T-cell (primary cell): Measurements from ENCODE around the gene ROMO1. TPM values are rescaled to one million over a fixed set of nuclear protein-coding genes. Genes with fewer than 3 reads are reported as not detected.
A peak's percentile ranks its signal among the peaks of the same experiment; 100 is the strongest.
"Not testable (repeated sequence)": the region's sequence is repeated elsewhere in the genome, so short reads cannot be mapped to it uniquely, and the experiment has no call there.

Source experiments
- ATAC-seq, 4 experiments: fragments of 200-7000 bp in 3 of 4; fragments of 150-1000 bp in 1 of 4; cut with Tn5 transposase; replicated peaks in 1 of 4; 1 replicate in 3 of 4; 2 replicates in 1 of 4; pipeline ENCODE4 v1.10.0; 2021; ENCODE audit warnings: moderate library complexity in 3 of 4, mild to moderate bottlenecking in 2 of 4, moderate number of reproducible peaks in 1 of 4
- CTCF ChIA-PET, 2 donors: fragments of 300-600 bp; sonication (Branson Sonifier 250); formaldehyde crosslinking; loops; one replicate each; lab custom pipeline; 2022; ENCODE audit warnings: antibody characterized with exemption in 2 of 2; lab: Charles Lee
- POLR2A ChIA-PET, 2 donors: fragments of 300-600 bp; sonication (Branson Sonifier 250); formaldehyde crosslinking; loops; one replicate each; lab custom pipeline; 2022; ENCODE audit warnings: antibody characterized with exemption in 2 of 2; lab: Charles Lee
- DNase-seq, 35 experiments: peaks; one replicate each; pipeline versions ENCODE4 v3.0.0 to v3.0.0-alpha.2; 2013 to 2023
- H3K27ac ChIP-seq: one replicate; pipeline ENCODE4 v1.5.1; 2013; ENCODE audit warnings: low read length
- H3K27me3 ChIP-seq, 2 experiments: replicated peaks in 1 of 2; 1 replicate in 1 of 2; 2 replicates in 1 of 2; pipeline versions ENCODE4 v1.6.1 to v1.7.0; 2013; ENCODE audit warnings: low read length in 1 of 2, mixed read lengths in 1 of 2; ENCODE audit not compliant: control insufficient read depth in 2 of 2, insufficient read depth in 2 of 2; ENCODE audit errors: extremely low read depth in 1 of 2
- H3K36me3 ChIP-seq, 2 donors: 1 replicate in 1 of 2; 2 replicates in 1 of 2; pipeline versions ENCODE4 v1.6.1 to v1.7.0; 2013; ENCODE audit warnings: low read length in 1 of 2; ENCODE audit not compliant: control insufficient read depth in 2 of 2, insufficient read depth in 1 of 2; ENCODE audit errors: extremely low read depth in 1 of 2
- H3K4me1 ChIP-seq, 2 experiments: 1 replicate in 1 of 2; 2 replicates in 1 of 2; pipeline versions ENCODE4 v1.6.1 to v1.7.0; 2013; ENCODE audit warnings: low read length in 2 of 2, mixed read lengths in 1 of 2; ENCODE audit not compliant: insufficient read depth in 2 of 2, control insufficient read depth in 1 of 2; ENCODE audit errors: extremely low read depth in 1 of 2
- H3K4me3 ChIP-seq, 2 donors: 1 replicate in 1 of 2; 2 replicates in 1 of 2; pipeline versions ENCODE4 v1.5.1 to v1.7.0; 2013; ENCODE audit warnings: mild to moderate bottlenecking in 2 of 2, low read length in 1 of 2, moderate library complexity in 1 of 2; ENCODE audit not compliant: control insufficient read depth in 1 of 2; ENCODE audit errors: extremely low read depth in 1 of 2
- H3K9me3 ChIP-seq: 2 replicates; pipeline ENCODE4 v1.7.0; 2013
- H3K27ac Mint-ChIP-seq, 2 donors: one replicate each; pipeline ENCODE4 v1.8.0; 2020 to 2021; ENCODE audit warnings: mild to moderate bottlenecking in 2 of 2, mixed read lengths in 2 of 2
- H3K27me3 Mint-ChIP-seq, 2 donors: one replicate each; pipeline ENCODE4 v1.8.0; 2021 to 2022; ENCODE audit warnings: mixed read lengths in 2 of 2
- H3K36me3 Mint-ChIP-seq: one replicate; pipeline ENCODE4 v1.8.0; 2021; ENCODE audit warnings: mixed read lengths
- H3K4me1 Mint-ChIP-seq, 3 donors: one replicate each; pipeline ENCODE4 v1.8.0; 2020 to 2022; ENCODE audit warnings: mixed read lengths in 3 of 3, mild to moderate bottlenecking in 1 of 3
- H3K4me3 Mint-ChIP-seq, 3 donors: one replicate each; pipeline ENCODE4 v1.8.0; 2020 to 2022; ENCODE audit warnings: mild to moderate bottlenecking in 3 of 3, mixed read lengths in 3 of 3, moderate library complexity in 3 of 3
- H3K9me3 Mint-ChIP-seq, 3 donors: one replicate each; pipeline ENCODE4 v1.8.0; 2020 to 2022; ENCODE audit warnings: mixed read lengths in 3 of 3
- WGBS: methylation state at CpG from one replicate; pipeline ENCODE4 v1.1.5; 2013; ENCODE audit warnings: missing lambda C conversion rate; ENCODE audit not compliant: insufficient coverage; 5-methylcytosine and 5-hydroxymethylcytosine counted together
- total RNA-seq, 35 experiments: library from RNA in 6 of 35; stranded (reverse) in 6 of 35; fragments of 120-200 nt in 1 of 35; gene quantifications; one replicate each; pipeline versions ENCODE4 v1.2.1 to v1.2.4 and lab custom pipeline; 2013 to 2026

ROMO1 gene
- total RNA-seq, 5 donors from 2014 or later (not counting 1 experiment from before 2014, with no cell fraction given) = 38.4 to 79.7 (median 62.5) TPM

- no peak overlapping the region for H3K27ac ChIP-seq
- Mint-ChIP-seq H3K4me1 (peaks cover 55 to 65% (median 59%) of the 10 kb centered on the region in 3 donors), H3K36me3 (peaks cover 56% of the 10 kb centered on the region), H3K4me3 (no peak overlapping the region), H3K27me3 (no peaks in the 10 kb centered on the region), H3K9me3 (no peaks in the 10 kb centered on the region), H3K27ac (peak overlapping the region in 1 of 2 donors; percentile 46)
- no peak for DNase-seq
- no CpG with 5 or more reads among the region's 2 CpGs for WGBS
- POLR2A ChIA-PET = interaction anchor here (0.6 to 1.7 kb wide), 5 partner anchors 10 to 1461 kb away, joined by 3 to 14 read pairs (median 5); partner anchors contain the start of gene RBM39 (in 1 of the 2)
- H3K4me3 ChIP-seq = no peak overlapping the region
- peaks cover 2 to 42% of the 10 kb centered on the region in 2 experiments for H3K4me1 ChIP-seq
- H3K36me3 ChIP-seq = peaks cover 23 to 95% of the 10 kb centered on the region in 2 donors
- no peaks in the 10 kb centered on the region for H3K9me3 ChIP-seq
- H3K27me3 ChIP-seq = no peaks in the 10 kb centered on the region
- no peak for ATAC-seq
- CTCF ChIA-PET = interaction anchor here (0.6 to 1.0 kb wide), 2 partner anchors 26 to 96 kb away, joined by 4 to 6 read pairs; no protein-coding TSS in a partner anchor
Observed at GRCh38 chr20:35715652-35716051, 16.4 kb downstream of the ROMO1 start.

- Mint-ChIP-seq H3K36me3 (peaks cover 55% of the 10 kb centered on the region), H3K4me3 (no peak overlapping the region), H3K27ac (no peak overlapping the region), H3K27me3 (no peaks in the 10 kb centered on the region), H3K4me1 (peaks cover 53 to 60% (median 55%) of the 10 kb centered on the region in 3 donors), H3K9me3 (no peaks in the 10 kb centered on the region)
- Histone ChIP-seq H3K4me3 (no peak overlapping the region), H3K9me3 (no peaks in the 10 kb centered on the region), H3K4me1 (peaks cover 2 to 49% of the 10 kb centered on the region in 2 experiments), H3K27ac (peak overlapping the region; percentile 10), H3K27me3 (no peaks in the 10 kb centered on the region), H3K36me3 (peaks cover 23 to 95% of the 10 kb centered on the region in 2 donors)
- POLR2A ChIA-PET = interaction anchor here (0.6 to 1.9 kb wide), 4 partner anchors 9 to 47 kb away, joined by 3 to 8 read pairs (median 4); no protein-coding TSS in a partner anchor
- CTCF ChIA-PET = interaction anchor here in 1 of 2 donors (0.6 kb wide), 1 partner anchor 77 kb away, joined by 6 read pairs; no protein-coding TSS in a partner anchor
- no CpG with 5 or more reads among the region's 4 CpGs for WGBS
- DNase-seq (no peak), ATAC-seq (no peak)
Observed at GRCh38 chr20:35716330-35716729, 17.1 kb downstream of the ROMO1 start.

GRCh38 chr20:35718321-35718720 lies 19.1 kb downstream of the ROMO1 start:
- not testable (repeated sequence) for DNase-seq, ATAC-seq, H3K27me3 Mint-ChIP-seq, H3K9me3 Mint-ChIP-seq, H3K9me3 ChIP-seq, H3K4me3 ChIP-seq, H3K27me3 ChIP-seq, H3K27ac ChIP-seq
- ChIA-PET POLR2A (interaction anchor here (0.5 to 3.6 kb wide), 10 partner anchors 9 to 167 kb away, joined by 3 to 25 read pairs (median 8); no protein-coding TSS in a partner anchor), CTCF (interaction anchor here in 1 of 2 donors (2.0 kb wide), 1 partner anchor 21 kb away, joined by 4 read pairs; no protein-coding TSS in a partner anchor)
- Mint-ChIP-seq H3K27ac (peak overlapping the region in 1 of 2 donors; percentile 11), H3K4me1 (peaks cover 55 to 62% (median 61%) of the 10 kb centered on the region in 3 donors), H3K4me3 (peak overlapping the region in 1 of 3 donors; percentile 5), H3K36me3 (peaks cover 57% of the 10 kb centered on the region)
- Histone ChIP-seq H3K4me1 (peaks cover 2 to 39% of the 10 kb centered on the region in 2 experiments), H3K36me3 (peaks cover 18 to 93% of the 10 kb centered on the region in 2 donors)
- 64% methylated on average over 3 of the region's 8 CpGs for WGBS

- Histone ChIP-seq H3K27me3 (no peaks in the 10 kb centered on the region), H3K4me1 (peaks cover 0 to 46% of the 10 kb centered on the region in 2 experiments), H3K4me3 (no peak overlapping the region), H3K27ac (no peak overlapping the region), H3K9me3 (no peaks in the 10 kb centered on the region), H3K36me3 (peaks cover 15 to 94% of the 10 kb centered on the region in 2 donors)
- Mint-ChIP-seq H3K27me3 (no peaks in the 10 kb centered on the region), H3K9me3 (no peaks in the 10 kb centered on the region), H3K4me1 (peaks cover 50 to 60% (median 59%) of the 10 kb centered on the region in 3 donors), H3K4me3 (no peak overlapping the region), H3K27ac (no peak overlapping the region), H3K36me3 (peaks cover 55% of the 10 kb centered on the region)
- ChIA-PET POLR2A (interaction anchor here (0.6 to 3.6 kb wide), 17 partner anchors 9 to 77 kb away, joined by 3 to 25 read pairs (median 6); partner anchors contain the start of gene PHF20 (in 1 of the 2)), CTCF (interaction anchor here in 1 of 2 donors (0.9 to 2.0 kb wide), 2 partner anchors 20 to 23 kb away, joined by 3 to 4 read pairs; no protein-coding TSS in a partner anchor)
- DNase-seq = no peak
- 86% methylated on average over 9 of the region's 12 CpGs for WGBS
- ATAC-seq = peak in 1 of 4 experiments; percentile 4
Observed at GRCh38 chr20:35718972-35719635, 19.9 kb downstream of the ROMO1 start.

GRCh38 chr20:35719717-35720116 lies 20.5 kb downstream of the ROMO1 start:
- Mint-ChIP-seq H3K27ac (no peak overlapping the region), H3K27me3 (no peaks in the 10 kb centered on the region), H3K36me3 (peaks cover 59% of the 10 kb centered on the region), H3K4me1 (peaks cover 51 to 61% (median 59%) of the 10 kb centered on the region in 3 donors), H3K9me3 (no peaks in the 10 kb centered on the region), H3K4me3 (no peak overlapping the region)
- no peak for ATAC-seq
- H3K4me1 ChIP-seq = peaks cover 0 to 46% of the 10 kb centered on the region in 2 experiments
- H3K4me3 ChIP-seq = no peak overlapping the region
- no CpG with 5 or more reads among the region's 8 CpGs for WGBS
- no peaks in the 10 kb centered on the region for H3K27me3 ChIP-seq
- peaks cover 15 to 96% of the 10 kb centered on the region in 2 donors for H3K36me3 ChIP-seq
- CTCF ChIA-PET = interaction anchor here in 1 of 2 donors (0.9 kb wide), 2 partner anchors 8 to 23 kb away, joined by 3 read pairs; no protein-coding TSS in a partner anchor
- no peak overlapping the region for H3K27ac ChIP-seq
- POLR2A ChIA-PET = interaction anchor here (0.6 to 3.6 kb wide), 9 partner anchors 9 to 52 kb away, joined by 3 to 25 read pairs (median 4); partner anchors contain the start of gene PHF20 (in 1 of the 2)
- no peak for DNase-seq
- H3K9me3 ChIP-seq = no peaks in the 10 kb centered on the region
